ENCODE results near the gene DMD. TPM values are rescaled to one million over a fixed set of nuclear protein-coding genes. Genes with fewer than 3 reads are reported as not detected.
A peak's percentile ranks its signal among the peaks of the same experiment; 100 is the strongest.

Gene DMD
- total and polyA plus RNA-seq, 9 donors: 14.0 to 70.5 (median 37.6) TPM

DNA sequence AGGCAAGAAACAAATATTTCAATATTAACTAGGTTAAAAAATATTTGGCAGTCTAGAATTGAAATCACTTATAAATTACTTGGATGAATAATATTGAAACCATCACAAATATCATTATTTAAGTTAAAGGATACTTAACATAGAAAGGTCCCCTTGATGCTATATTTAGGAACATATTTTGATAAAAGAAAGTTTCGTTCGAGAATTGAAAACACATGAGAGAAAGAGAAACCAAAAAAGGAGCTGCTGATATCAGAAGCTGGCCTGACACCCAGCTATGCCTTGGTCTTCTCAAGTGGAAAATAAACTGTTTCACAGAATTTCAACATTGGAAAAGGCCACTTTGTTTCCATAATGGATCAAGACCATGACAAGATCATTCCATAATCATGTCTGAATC is 762.4 kb downstream of the DMD start:
- H3K9me3 ChIP-seq: no peaks in the 10 kb centered on the region
- no peak for TF ChIP-seq POLR2A (IDR thresholded peaks at IDR 0.05)
- TF ChIP-seq, protein P1, sequence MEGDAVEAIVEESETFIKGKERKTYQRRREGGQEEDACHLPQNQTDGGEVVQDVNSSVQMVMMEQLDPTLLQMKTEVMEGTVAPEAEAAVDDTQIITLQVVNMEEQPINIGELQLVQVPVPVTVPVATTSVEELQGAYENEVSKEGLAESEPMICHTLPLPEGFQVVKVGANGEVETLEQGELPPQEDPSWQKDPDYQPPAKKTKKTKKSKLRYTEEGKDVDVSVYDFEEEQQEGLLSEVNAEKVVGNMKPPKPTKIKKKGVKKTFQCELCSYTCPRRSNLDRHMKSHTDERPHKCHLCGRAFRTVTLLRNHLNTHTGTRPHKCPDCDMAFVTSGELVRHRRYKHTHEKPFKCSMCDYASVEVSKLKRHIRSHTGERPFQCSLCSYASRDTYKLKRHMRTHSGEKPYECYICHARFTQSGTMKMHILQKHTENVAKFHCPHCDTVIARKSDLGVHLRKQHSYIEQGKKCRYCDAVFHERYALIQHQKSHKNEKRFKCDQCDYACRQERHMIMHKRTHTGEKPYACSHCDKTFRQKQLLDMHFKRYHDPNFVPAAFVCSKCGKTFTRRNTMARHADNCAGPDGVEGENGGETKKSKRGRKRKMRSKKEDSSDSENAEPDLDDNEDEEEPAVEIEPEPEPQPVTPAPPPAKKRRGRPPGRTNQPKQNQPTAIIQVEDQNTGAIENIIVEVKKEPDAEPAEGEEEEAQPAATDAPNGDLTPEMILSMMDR (IDR thresholded peaks at IDR 0.05): no peak
- TF ChIP-seq EP300 (IDR thresholded peaks at IDR 0.05): no peak
- 17 to 37% (median 22%) methylated on average over 2 of the region's 2 CpGs for WGBS, 3 donors
- intact Hi-C loops (cut with DNase I): no loop called here
- no peaks in the 10 kb centered on the region for H3K27me3 ChIP-seq
- no peaks in the 10 kb centered on the region for H3K4me1 ChIP-seq (ENCODE audit: insufficient read depth)
- H3K4me3 ChIP-seq: no peak overlapping the region
- no peak overlapping the region for H3K27ac ChIP-seq
- H3K36me3 ChIP-seq: no peaks in the 10 kb centered on the region
- DNase-seq: peak in 1 of 5 donors; percentile 11

DNA sequence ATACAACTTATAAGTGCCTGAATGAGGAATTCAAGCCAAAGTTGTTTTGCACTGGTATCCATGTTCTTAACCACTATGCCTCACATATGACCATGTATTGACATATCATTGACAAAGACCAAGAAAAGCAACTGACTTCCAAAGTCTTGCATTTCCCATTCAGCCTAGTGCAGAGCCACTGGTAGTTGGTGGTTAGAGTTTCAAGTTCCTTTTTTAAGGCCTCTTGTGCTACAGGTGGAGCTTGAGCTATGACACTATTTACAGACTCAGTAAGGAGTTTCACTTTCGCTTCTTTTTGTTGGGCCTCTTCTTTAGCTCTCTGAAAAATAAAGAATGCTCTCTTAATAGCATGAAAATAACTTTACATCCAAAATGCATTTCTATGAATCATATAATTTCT is 763.0 kb downstream of the DMD start:
- Histone ChIP-seq H3K9me3 (no peaks in the 10 kb centered on the region), H3K36me3 (no peaks in the 10 kb centered on the region), H3K4me3 (no peak overlapping the region), H3K27me3 (no peaks in the 10 kb centered on the region), H3K4me1 (ENCODE audit: insufficient read depth) (no peaks in the 10 kb centered on the region), H3K27ac (no peak overlapping the region)
- WGBS, 3 donors: 58 to 74% (median 69%) methylated on average over 1 of the region's 1 CpG
- TF ChIP-seq, protein P1 (IDR thresholded peaks at IDR 0.05): no peak
- no peak for TF ChIP-seq EP300 (IDR thresholded peaks at IDR 0.05)
- TF ChIP-seq POLR2A (IDR thresholded peaks at IDR 0.05): no peak
- no peak for DNase-seq
- intact Hi-C loops (cut with DNase I): no loop called here

DNA sequence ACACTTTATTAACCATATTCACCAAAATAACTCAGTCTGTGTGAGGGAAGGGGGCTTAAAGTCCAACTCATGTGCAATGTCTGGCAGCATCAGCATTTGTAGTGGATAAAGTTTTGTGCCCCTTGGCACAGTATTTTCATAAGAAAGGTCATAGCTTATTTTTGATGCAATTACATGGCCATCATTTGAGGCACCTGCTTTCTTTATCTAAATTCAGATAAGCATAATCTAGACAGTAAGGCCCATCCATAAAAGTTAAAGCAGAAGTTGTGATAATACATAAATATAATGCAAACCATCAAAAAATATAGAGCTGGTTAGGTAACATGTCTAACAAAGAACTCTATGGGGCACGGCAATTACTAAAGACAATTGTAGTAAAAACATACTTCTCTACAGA is 763.7 kb downstream of the DMD start:
- Histone ChIP-seq H3K27me3 (no peaks in the 10 kb centered on the region), H3K4me1 (ENCODE audit: insufficient read depth) (no peaks in the 10 kb centered on the region), H3K27ac (no peak overlapping the region), H3K4me3 (no peak overlapping the region), H3K36me3 (no peaks in the 10 kb centered on the region), H3K9me3 (no peaks in the 10 kb centered on the region)
- 90 to 100% (median 97%) methylated on average over 1 of the region's 1 CpG for WGBS, 3 donors
- DNase-seq: no peak
- no peak for TF ChIP-seq POLR2A (IDR thresholded peaks at IDR 0.05)
- TF ChIP-seq EP300 (IDR thresholded peaks at IDR 0.05): no peak
- TF ChIP-seq, protein P1 (IDR thresholded peaks at IDR 0.05): no peak
- intact Hi-C loops (cut with DNase I): no loop called here

DNA sequence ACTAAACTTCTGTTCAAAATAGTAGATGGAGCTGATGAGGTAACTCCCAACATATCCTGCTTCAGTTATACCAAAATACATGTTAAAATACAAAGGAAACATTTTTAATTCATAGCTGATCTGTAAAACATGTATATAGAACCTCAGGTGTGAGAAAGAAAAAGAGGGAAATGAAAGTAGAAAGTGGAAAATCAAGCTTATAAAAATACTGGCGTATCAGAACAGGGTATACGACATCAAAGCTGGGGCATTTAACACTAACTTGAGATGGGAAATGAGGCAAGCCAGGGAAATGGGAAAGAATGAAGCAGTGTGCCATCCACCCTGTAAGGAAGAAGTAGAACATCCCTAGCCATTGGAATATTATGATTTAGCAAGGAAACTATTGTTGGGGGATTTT is 767.5 kb downstream of the DMD start:
- Histone ChIP-seq H3K9me3 (no peaks in the 10 kb centered on the region), H3K4me1 (ENCODE audit: insufficient read depth) (no peaks in the 10 kb centered on the region), H3K4me3 (no peak overlapping the region), H3K36me3 (no peaks in the 10 kb centered on the region), H3K27me3 (no peaks in the 10 kb centered on the region), H3K27ac (no peak overlapping the region)
- intact Hi-C loops (cut with DNase I): no loop called here
- DNase-seq: no peak
- 70 to 88% (median 86%) methylated on average over 2 of the region's 2 CpGs for WGBS, 3 donors
- TF ChIP-seq EP300 (IDR thresholded peaks at IDR 0.05) (no peak), POLR2A (IDR thresholded peaks at IDR 0.05) (no peak)
- TF ChIP-seq, protein P1 (IDR thresholded peaks at IDR 0.05): no peak

DNA sequence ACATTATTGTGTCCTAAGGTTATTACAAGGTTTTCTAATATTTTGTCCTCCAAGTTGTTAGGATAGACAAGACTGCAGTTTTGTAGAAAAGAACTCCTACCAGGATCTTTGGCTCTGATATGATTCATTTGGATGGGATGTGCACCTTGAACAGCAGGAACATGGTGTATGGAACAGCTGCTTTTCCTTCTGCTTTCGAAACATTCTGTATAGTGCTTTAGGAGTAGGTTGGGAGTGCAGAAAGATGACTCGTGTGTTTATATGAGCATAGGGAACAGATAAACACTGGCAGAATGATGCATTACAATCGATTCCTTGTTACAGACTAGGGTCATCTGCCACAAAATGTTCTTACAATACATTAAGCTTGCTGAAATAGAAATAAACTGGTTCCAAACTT is 790.1 kb downstream of the DMD start:
- 56 to 60% (median 58%) methylated on average over 3 of the region's 3 CpGs for WGBS, 3 donors
- Histone ChIP-seq H3K4me1 (ENCODE audit: insufficient read depth) (no peaks in the 10 kb centered on the region), H3K9me3 (no peaks in the 10 kb centered on the region), H3K36me3 (no peaks in the 10 kb centered on the region), H3K27ac (no peak overlapping the region), H3K4me3 (no peak overlapping the region), H3K27me3 (no peaks in the 10 kb centered on the region)
- DNase-seq: no peak
- TF ChIP-seq EP300 (IDR thresholded peaks at IDR 0.05): no peak
- no peak for TF ChIP-seq POLR2A (IDR thresholded peaks at IDR 0.05)
- TF ChIP-seq, protein P1 (IDR thresholded peaks at IDR 0.05): no peak
- intact Hi-C loops (cut with DNase I): no loop called here

All from ovary (tissue), 9 donors.